Activated CD8-positive, alpha-beta T cell treated with anti-CD3 and anti-CD28 coated beads, Interleukin-2, amount 10 ng/mL, durations not matched to agents 7 days and 5 days (primary cell): ENCODE results near the gene MRPL43. TPM values are rescaled to one million over a fixed set of nuclear protein-coding genes. Genes with fewer than 3 reads are reported as not detected.

Source experiments
- ATAC-seq: fragments of 150-1000 bp; cut with Tn5 transposase; one replicate; pipeline ENCODE4 v1.10.0; 2021; ENCODE audit warnings: moderate library complexity
- CTCF ChIA-PET: fragments of 350-600 bp; sonication (Branson Sonifier 250); formaldehyde crosslinking; loops from one replicate; lab custom pipeline; 2021; ENCODE audit warnings: antibody characterized with exemption; lab: Charles Lee
- POLR2A ChIA-PET: fragments of 350-600 bp; sonication (Branson Sonifier 250); formaldehyde crosslinking; loops from one replicate; lab custom pipeline; 2021; ENCODE audit warnings: antibody characterized with exemption; lab: Charles Lee
- DNase-seq: peaks from one replicate; pipeline ENCODE4 v3.0.0-alpha.2; 2020
- H3K27ac Mint-ChIP-seq: one replicate; pipeline ENCODE4 v1.8.0; 2021; ENCODE audit warnings: mild to moderate bottlenecking, mixed read lengths
- H3K27me3 Mint-ChIP-seq: one replicate; pipeline ENCODE4 v1.8.0; 2021; ENCODE audit warnings: low read depth, mixed read lengths
- H3K36me3 Mint-ChIP-seq: one replicate; pipeline ENCODE4 v1.8.0; 2021; ENCODE audit warnings: low read depth, mixed read lengths
- H3K4me1 Mint-ChIP-seq: one replicate; pipeline ENCODE4 v1.8.0; 2021; ENCODE audit warnings: low read depth, mixed read lengths
- H3K4me3 Mint-ChIP-seq: one replicate; pipeline ENCODE4 v1.8.0; 2021; ENCODE audit warnings: mild to moderate bottlenecking, mixed read lengths
- H3K9me3 Mint-ChIP-seq: one replicate; pipeline ENCODE4 v1.8.0; 2022; ENCODE audit warnings: mixed read lengths; ENCODE audit not compliant: insufficient read depth
- total RNA-seq, 2 experiments: library from RNA; stranded (reverse); gene quantifications; one replicate each; pipeline ENCODE4 v1.2.3, GENCODE V29; 2021

The MRPL43 gene
- total RNA-seq, 2 experiments from 2014 or later: 46.1 to 48.9 TPM

- POLR2A ChIA-PET: no interaction called here
- ATAC-seq (peak; percentile 43), DNase-seq (peak; percentile 36)
- CTCF ChIA-PET: interaction anchor here (0.9 to 3.2 kb wide), 2 partner anchors 15 to 44 kb away, joined by 4 to 12 read pairs; no protein-coding TSS in a partner anchor
- Mint-ChIP-seq H3K36me3 (peaks cover 4% of the 10 kb centered on the region), H3K4me1 (peaks cover 6% of the 10 kb centered on the region), H3K4me3 (peak overlapping the region; percentile 32), H3K27ac (no peak overlapping the region), H3K9me3 (no peaks in the 10 kb centered on the region), H3K27me3 (peaks cover 3% of the 10 kb centered on the region)
These were observed 17.0 kb downstream of the MRPL43 start for GRCh38 chr10:100970076-100970913.

GRCh38 chr10:100969187-100970075, 17.9 kb downstream of the MRPL43 start, which contains the start of gene SEMA4G:
SEMA4G (plus strand) TSS chr10:100969504; CDS start chr10:100972913, 3,409 bp downstream.
- peaks cover 6% of the 10 kb centered on the region for H3K4me1 Mint-ChIP-seq
- no peaks in the 10 kb centered on the region for H3K9me3 Mint-ChIP-seq
- no peak within 1 kb of the TSS for H3K27ac Mint-ChIP-seq
- peaks cover 5% of the 10 kb centered on the region for H3K36me3 Mint-ChIP-seq
- peaks cover 3% of the 10 kb centered on the region for H3K27me3 Mint-ChIP-seq
- POLR2A ChIA-PET: no interaction called here
- DNase-seq (peak; percentile 49), ATAC-seq (peak; percentile 86)
- CTCF ChIA-PET: interaction anchor here (0.9 to 3.2 kb wide), 6 partner anchors 12 to 126 kb away, joined by 3 to 12 read pairs (median 4); no protein-coding TSS in a partner anchor
- H3K4me3 Mint-ChIP-seq: peak within 1 kb of the TSS; percentile 51

GRCh38 chr10:100968863-100969186, 18.5 kb downstream of the MRPL43 start:
- DNase-seq: no peak
- Mint-ChIP-seq H3K4me1 (peaks cover 6% of the 10 kb centered on the region), H3K27ac (no peak overlapping the region), H3K27me3 (peaks cover 3% of the 10 kb centered on the region), H3K4me3 (peak overlapping the region; percentile 51), H3K36me3 (peaks cover 7% of the 10 kb centered on the region), H3K9me3 (no peaks in the 10 kb centered on the region)
- ChIA-PET CTCF (interaction anchor here (1.0 to 3.2 kb wide), 5 partner anchors 12 to 127 kb away, joined by 3 to 12 read pairs (median 3); no protein-coding TSS in a partner anchor), POLR2A (no interaction called here)
- no peak for ATAC-seq

- POLR2A ChIA-PET: no interaction called here
- DNase-seq: no peak
- ATAC-seq: no peak
- H3K9me3 Mint-ChIP-seq: no peaks in the 10 kb centered on the region
- peaks cover 6% of the 10 kb centered on the region for H3K4me1 Mint-ChIP-seq
- CTCF ChIA-PET: interaction anchor here (1.0 to 3.2 kb wide), 7 partner anchors 12 to 127 kb away, joined by 3 to 12 read pairs (median 3); no protein-coding TSS in a partner anchor
- H3K27me3 Mint-ChIP-seq: peaks cover 3% of the 10 kb centered on the region
- no peak overlapping the region for H3K4me3 Mint-ChIP-seq
- peaks cover 11% of the 10 kb centered on the region for H3K36me3 Mint-ChIP-seq
- no peak overlapping the region for H3K27ac Mint-ChIP-seq
These were observed 19.1 kb downstream of the MRPL43 start for GRCh38 chr10:100968062-100968736.

GRCh38 chr10:100967332-100967731, 20.0 kb downstream of the MRPL43 start:
- H3K27me3 Mint-ChIP-seq: peaks cover 3% of the 10 kb centered on the region
- ChIA-PET CTCF (interaction anchor here (1.0 to 3.2 kb wide), 5 partner anchors 11 to 48 kb away, joined by 3 to 15 read pairs (median 6); no protein-coding TSS in a partner anchor), POLR2A (no interaction called here)
- H3K9me3 Mint-ChIP-seq: no peaks in the 10 kb centered on the region
- ATAC-seq (no peak), DNase-seq (no peak)
- H3K27ac Mint-ChIP-seq: no peak overlapping the region
- H3K4me1 Mint-ChIP-seq: peaks cover 6% of the 10 kb centered on the region
- H3K36me3 Mint-ChIP-seq: peaks cover 18% of the 10 kb centered on the region
- H3K4me3 Mint-ChIP-seq: no peak overlapping the region

GRCh38 chr10:100966887-100967286, 20.4 kb downstream of the MRPL43 start:
- peaks cover 3% of the 10 kb centered on the region for H3K27me3 Mint-ChIP-seq
- peaks cover 20% of the 10 kb centered on the region for H3K36me3 Mint-ChIP-seq
- ChIA-PET POLR2A (no interaction called here), CTCF (interaction anchor here (1.0 to 3.2 kb wide), 4 partner anchors 11 to 48 kb away, joined by 3 to 15 read pairs (median 5); no protein-coding TSS in a partner anchor)
- no peak overlapping the region for H3K27ac Mint-ChIP-seq
- no peak overlapping the region for H3K4me3 Mint-ChIP-seq
- H3K4me1 Mint-ChIP-seq: peaks cover 6% of the 10 kb centered on the region
- no peak for ATAC-seq
- DNase-seq: no peak
- H3K9me3 Mint-ChIP-seq: no peaks in the 10 kb centered on the region

- Mint-ChIP-seq H3K9me3 (no peaks in the 10 kb centered on the region), H3K4me3 (no peak overlapping the region), H3K36me3 (peaks cover 24% of the 10 kb centered on the region), H3K27me3 (peaks cover under 1% of the 10 kb centered on the region), H3K4me1 (peaks cover 6% of the 10 kb centered on the region), H3K27ac (no peak overlapping the region)
- ATAC-seq (no peak), DNase-seq (no peak)
- POLR2A ChIA-PET: interaction anchor here (0.6 kb wide), 1 partner anchor 24 kb away, joined by 3 read pairs; no protein-coding TSS in a partner anchor
- CTCF ChIA-PET: interaction anchor here (0.8 to 3.2 kb wide), 6 partner anchors 8 to 222 kb away, joined by 3 to 15 read pairs (median 4); partner anchors contain the start of gene LZTS2
These were observed 21.5 kb downstream of the MRPL43 start for GRCh38 chr10:100965820-100966219.

- ChIA-PET POLR2A (no interaction called here), CTCF (no interaction called here)
- ATAC-seq: no peak
- Mint-ChIP-seq H3K4me3 (no peak overlapping the region), H3K27me3 (no peaks in the 10 kb centered on the region), H3K36me3 (peaks cover 40% of the 10 kb centered on the region), H3K9me3 (no peaks in the 10 kb centered on the region), H3K4me1 (peaks cover under 1% of the 10 kb centered on the region), H3K27ac (no peak overlapping the region)
- no peak for DNase-seq
These were observed 23.5 kb downstream of the MRPL43 start for GRCh38 chr10:100963826-100964225.

GRCh38 chr10:100962351-100963080, 24.8 kb downstream of the MRPL43 start:
- POLR2A ChIA-PET: no interaction called here
- Mint-ChIP-seq H3K9me3 (no peaks in the 10 kb centered on the region), H3K4me3 (no peak overlapping the region), H3K27ac (no peak overlapping the region), H3K4me1 (no peaks in the 10 kb centered on the region), H3K36me3 (peaks cover 43% of the 10 kb centered on the region), H3K27me3 (no peaks in the 10 kb centered on the region)
- DNase-seq (no peak), ATAC-seq (no peak)
- CTCF ChIA-PET: interaction anchor here (0.8 kb wide), 1 partner anchor 52 kb away, joined by 3 read pairs; no protein-coding TSS in a partner anchor

- CTCF ChIA-PET: no interaction called here
- H3K36me3 Mint-ChIP-seq: peaks cover 50% of the 10 kb centered on the region
These were observed 27.0 kb downstream of the MRPL43 start for GRCh38 chr10:100960251-100960650.

More at GRCh38 chr10:100960251-100960650, 27.0 kb downstream of the MRPL43 start:
- ATAC-seq (no peak), DNase-seq (no peak)
- POLR2A ChIA-PET: no interaction called here
- no peak overlapping the region for H3K27ac Mint-ChIP-seq
- H3K4me3 Mint-ChIP-seq: no peak overlapping the region
- H3K27me3 Mint-ChIP-seq: no peaks in the 10 kb centered on the region
- H3K4me1 Mint-ChIP-seq: peaks cover 9% of the 10 kb centered on the region
- no peaks in the 10 kb centered on the region for H3K9me3 Mint-ChIP-seq
